MM.1S (cell line): Measurements from ENCODE around the gene FAM222B.

Source experiments
- DNase-seq: peaks from one replicate; pipeline ENCODE4 v3.0.0-alpha.2; 2015
- H2AFZ ChIP-seq: fragments of 300-600 bp; sonication (generic); 2 replicates; pipeline ENCODE4 v1.6.0; 2016; ENCODE audit warnings: antibody characterized with exemption, low read length
- H3F3A ChIP-seq: fragments of 300-600 bp; sonication (generic); 2 replicates; pipeline ENCODE4 v1.6.1; 2016; ENCODE audit warnings: mild to moderate bottlenecking, antibody characterized with exemption, low read length, moderate library complexity, mixed read lengths; ENCODE audit not compliant: insufficient read depth
- H3K27ac ChIP-seq: fragments of 300-600 bp; sonication (generic); 2 replicates; pipeline ENCODE4 v1.5.1; 2016; ENCODE audit warnings: mild to moderate bottlenecking, low read length
- H3K27me3 ChIP-seq: fragments of 300-600 bp; sonication (generic); replicated peaks from 2 replicates; pipeline ENCODE4 v1.6.0; 2016; ENCODE audit warnings: low read length; ENCODE audit not compliant: insufficient read depth
- H3K36me3 ChIP-seq: fragments of 300-600 bp; sonication (generic); replicated peaks from 2 replicates; pipeline ENCODE4 v1.6.1; 2016; ENCODE audit warnings: mild to moderate bottlenecking, low read length, mixed read lengths; ENCODE audit not compliant: insufficient read depth
- H3K4me1 ChIP-seq: fragments of 300-600 bp; sonication (generic); 2 replicates; pipeline ENCODE4 v1.6.1; 2016; ENCODE audit warnings: low read length, mixed read lengths
- H3K4me2 ChIP-seq: fragments of 300-600 bp; sonication (generic); 2 replicates; pipeline ENCODE4 v1.6.0; 2016; ENCODE audit warnings: low read depth, low read length
- H3K4me3 ChIP-seq: fragments of 300-600 bp; sonication (generic); 2 replicates; pipeline ENCODE4 v1.5.1; 2016; ENCODE audit warnings: low read length, mixed read lengths
- H3K79me2 ChIP-seq: fragments of 300-600 bp; sonication (generic); 2 replicates; pipeline ENCODE4 v1.6.1; 2016; ENCODE audit warnings: mixed run types, low read length, mixed read lengths
- H3K9ac ChIP-seq: fragments of 300-600 bp; sonication (generic); 2 replicates; pipeline ENCODE4 v1.6.1; 2016; ENCODE audit warnings: low read length, mixed read lengths
- H3K9me2 ChIP-seq: fragments of 300-600 bp; sonication (generic); replicated peaks from 2 replicates; pipeline ENCODE4 v1.6.1; 2016; ENCODE audit warnings: mild to moderate bottlenecking, low read length, mixed read lengths; ENCODE audit not compliant: insufficient read depth
- H3K9me3 ChIP-seq: fragments of 300-600 bp; sonication (generic); replicated peaks from 2 replicates; pipeline ENCODE4 v1.6.1; 2016; ENCODE audit warnings: mild to moderate bottlenecking, low read length, mixed read lengths; ENCODE audit not compliant: insufficient read depth
- H4K20me1 ChIP-seq: fragments of 300-600 bp; sonication (generic); 2 replicates; pipeline ENCODE4 v1.6.1; 2016; ENCODE audit warnings: mild to moderate bottlenecking, low read length, moderate library complexity, mixed read lengths; ENCODE audit not compliant: insufficient read depth
- CTCF ChIP-seq: fragments of 300-600 bp; sonication (generic); IDR thresholded peaks from 2 replicates; pipeline ENCODE4 v1.5.1; 2016; ENCODE audit warnings: antibody characterized with exemption, low read length, mixed read lengths
- EZH2 ChIP-seq: fragments of 300-600 bp; sonication (generic); optimal IDR thresholded peaks from 2 replicates; pipeline ENCODE3; 2017; ENCODE audit warnings: low read depth, mild to moderate bottlenecking, antibody characterized with exemption, low read length, mixed read lengths
- EZH2phosphoT487 ChIP-seq: fragments of 300-600 bp; sonication (generic); IDR thresholded peaks from 2 replicates; pipeline ENCODE4 v1.6.1; 2018; ENCODE audit warnings: antibody characterized with exemption, low read length

The FAM222B gene

GRCh38 chr17:28889996-28890395 lies 47.4 kb upstream of the FAM222B start:
- Histone ChIP-seq H3K9ac (no peak overlapping the region), H3K4me2 (no peak overlapping the region), H3F3A (peaks cover 26% of the 10 kb centered on the region), H3K27ac (no peak overlapping the region), H3K9me2 (no peaks in the 10 kb centered on the region), H3K79me2 (peaks cover 29% of the 10 kb centered on the region), H3K36me3 (no peaks in the 10 kb centered on the region), H3K4me3 (no peak overlapping the region), H3K27me3 (no peaks in the 10 kb centered on the region), H3K9me3 (no peaks in the 10 kb centered on the region), H3K4me1 (peaks cover 25% of the 10 kb centered on the region), H4K20me1 (no peaks in the 10 kb centered on the region), H2AFZ (no peak overlapping the region)
- no peak for DNase-seq
- no peak for TF ChIP-seq EZH2
- no peak for TF ChIP-seq CTCF
- TF ChIP-seq EZH2phosphoT487 = no peak

- H2AFZ ChIP-seq = no peak overlapping the region
- H3K9ac ChIP-seq = no peak overlapping the region
- no peaks in the 10 kb centered on the region for H3K36me3 ChIP-seq
- H3K79me2 ChIP-seq = peaks cover 27% of the 10 kb centered on the region
- H3K4me3 ChIP-seq = no peak overlapping the region
- H3K9me2 ChIP-seq = no peaks in the 10 kb centered on the region
- H3K4me1 ChIP-seq = peaks cover 16% of the 10 kb centered on the region
- H3F3A ChIP-seq = peaks cover 14% of the 10 kb centered on the region
- no peak for TF ChIP-seq EZH2phosphoT487
- no peak for TF ChIP-seq EZH2
- TF ChIP-seq CTCF = no peak
- no peaks in the 10 kb centered on the region for H3K27me3 ChIP-seq
- no peak overlapping the region for H3K4me2 ChIP-seq
- no peaks in the 10 kb centered on the region for H3K9me3 ChIP-seq
- no peak overlapping the region for H3K27ac ChIP-seq
- no peak for DNase-seq
- H4K20me1 ChIP-seq = no peaks in the 10 kb centered on the region
Measured at GRCh38 chr17:28888832-28889231, 46.2 kb upstream of the FAM222B start.

GRCh38 chr17:28887871-28888471 lies 45.4 kb upstream of the FAM222B start:
- no peaks in the 10 kb centered on the region for H3K9me2 ChIP-seq
- H3K9me3 ChIP-seq = no peaks in the 10 kb centered on the region
- no peak overlapping the region for H3K4me2 ChIP-seq
- H3K4me1 ChIP-seq = peaks cover 10% of the 10 kb centered on the region
- DNase-seq = no peak
- H3K27ac ChIP-seq = no peak overlapping the region
- peaks cover 24% of the 10 kb centered on the region for H3K79me2 ChIP-seq
- H3K4me3 ChIP-seq = no peak overlapping the region
- no peaks in the 10 kb centered on the region for H3K36me3 ChIP-seq
- H3K27me3 ChIP-seq = no peaks in the 10 kb centered on the region
- H3K9ac ChIP-seq = no peak overlapping the region
- H3F3A ChIP-seq = peaks cover 6% of the 10 kb centered on the region; the same call in 1 of the 2 replicates
- TF ChIP-seq EZH2 (no peak), EZH2phosphoT487 (no peak), CTCF (no peak)
- H2AFZ ChIP-seq = no peak overlapping the region
- no peaks in the 10 kb centered on the region for H4K20me1 ChIP-seq
